Measurements from ENCODE around the gene ZNF783. TPM values are rescaled to one million over a fixed set of nuclear protein-coding genes. Genes with fewer than 3 reads are reported as not detected.
"Not testable (repeated sequence)": the region's sequence is repeated elsewhere in the genome, so short reads cannot be mapped to it uniquely, and the experiment has no call there.

Gene ZNF783
- total RNA-seq, 3 donors from 2014 or later: 9.2 to 18.2 (median 12.9) TPM

DNA sequence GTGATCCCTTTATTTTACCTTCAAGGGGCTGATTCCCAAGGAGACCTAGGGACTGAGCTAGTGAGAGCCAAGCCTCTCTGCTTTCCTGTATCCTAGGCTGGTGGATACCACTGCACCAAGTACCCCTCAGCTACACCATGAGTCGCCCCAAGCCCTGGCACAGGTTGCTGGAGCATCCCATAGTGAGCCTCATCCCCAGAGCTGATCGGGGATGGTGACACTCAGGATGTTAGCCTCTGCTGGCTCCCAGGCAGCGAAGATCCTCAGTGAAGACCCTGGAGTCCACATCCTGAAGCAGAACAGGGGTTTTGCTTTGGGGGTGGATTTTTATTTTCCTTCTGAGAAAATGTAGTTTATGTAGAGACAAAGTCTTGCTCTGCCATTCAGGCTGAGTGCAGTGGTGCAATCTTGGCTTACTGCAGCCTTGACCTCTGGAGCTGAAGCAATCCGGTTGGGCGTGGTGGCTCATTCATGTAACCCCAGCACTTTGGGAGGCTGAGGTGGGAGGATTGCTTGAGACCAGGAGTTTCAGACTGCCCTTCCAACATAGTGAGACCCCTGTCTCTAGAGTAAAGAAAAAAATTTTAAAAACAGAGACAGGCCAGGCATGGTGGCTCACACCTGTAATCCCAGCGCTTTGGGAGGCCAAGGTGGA lies 35.0 kb upstream of the ZNF783 start:
- no peaks in the 10 kb centered on the region for H3K36me3 ChIP-seq (ENCODE audit: low read depth)
- intact Hi-C loops (cut with DNase I, micrococcal nuclease): no loop called here
- no peak overlapping the region for H3K4me3 ChIP-seq
- no peaks in the 10 kb centered on the region for H3K4me1 ChIP-seq (ENCODE audit: low read depth)
- peak; percentile 32 for ATAC-seq
- H3K9me3 ChIP-seq: no peaks in the 10 kb centered on the region
- TF ChIP-seq, protein P1, sequence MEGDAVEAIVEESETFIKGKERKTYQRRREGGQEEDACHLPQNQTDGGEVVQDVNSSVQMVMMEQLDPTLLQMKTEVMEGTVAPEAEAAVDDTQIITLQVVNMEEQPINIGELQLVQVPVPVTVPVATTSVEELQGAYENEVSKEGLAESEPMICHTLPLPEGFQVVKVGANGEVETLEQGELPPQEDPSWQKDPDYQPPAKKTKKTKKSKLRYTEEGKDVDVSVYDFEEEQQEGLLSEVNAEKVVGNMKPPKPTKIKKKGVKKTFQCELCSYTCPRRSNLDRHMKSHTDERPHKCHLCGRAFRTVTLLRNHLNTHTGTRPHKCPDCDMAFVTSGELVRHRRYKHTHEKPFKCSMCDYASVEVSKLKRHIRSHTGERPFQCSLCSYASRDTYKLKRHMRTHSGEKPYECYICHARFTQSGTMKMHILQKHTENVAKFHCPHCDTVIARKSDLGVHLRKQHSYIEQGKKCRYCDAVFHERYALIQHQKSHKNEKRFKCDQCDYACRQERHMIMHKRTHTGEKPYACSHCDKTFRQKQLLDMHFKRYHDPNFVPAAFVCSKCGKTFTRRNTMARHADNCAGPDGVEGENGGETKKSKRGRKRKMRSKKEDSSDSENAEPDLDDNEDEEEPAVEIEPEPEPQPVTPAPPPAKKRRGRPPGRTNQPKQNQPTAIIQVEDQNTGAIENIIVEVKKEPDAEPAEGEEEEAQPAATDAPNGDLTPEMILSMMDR (IDR thresholded peaks at IDR 0.05): no peak
- peak in 1 of 3 donors; percentile 21 for DNase-seq

DNA sequence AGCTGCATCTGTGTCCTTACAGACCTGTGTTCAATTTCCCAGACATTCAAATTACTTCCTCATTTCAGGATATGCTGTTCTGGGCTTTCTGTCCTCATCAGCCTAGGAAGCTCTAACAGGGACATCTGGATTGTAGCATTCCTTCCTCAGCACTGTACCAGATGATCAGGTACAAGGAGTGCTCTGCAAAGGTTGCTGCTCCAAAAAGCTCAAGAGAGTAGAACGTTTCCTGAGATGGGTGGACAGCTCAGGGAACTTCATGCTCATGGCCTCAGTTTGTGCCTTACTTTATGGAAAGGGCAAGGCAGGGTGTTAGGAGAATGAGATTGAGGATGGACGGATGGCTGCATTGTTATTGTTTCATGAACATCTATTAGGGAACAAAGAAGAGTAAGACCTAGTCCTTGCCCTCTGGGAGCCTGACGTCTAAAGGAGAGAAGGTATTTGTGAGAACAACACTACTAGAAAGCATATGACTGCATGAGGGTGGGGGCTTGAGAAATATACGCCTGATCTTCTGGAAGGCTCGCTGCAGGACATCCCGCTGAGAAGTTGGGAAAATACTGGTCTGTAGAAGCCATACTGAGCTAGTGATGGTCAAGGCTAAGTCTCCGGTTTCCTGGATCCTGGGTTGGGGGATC lies 33.0 kb upstream of the ZNF783 start:
- Histone ChIP-seq H3K4me3 (no peak overlapping the region), H3K4me1 (ENCODE audit: low read depth) (no peaks in the 10 kb centered on the region), H3K9me3 (no peaks in the 10 kb centered on the region), H3K36me3 (ENCODE audit: low read depth) (no peaks in the 10 kb centered on the region)
- intact Hi-C loops (cut with DNase I, micrococcal nuclease): no loop called here
- peak; percentile 6 for ATAC-seq
- DNase-seq: no peak
- TF ChIP-seq, protein P1 (IDR thresholded peaks at IDR 0.05): no peak

DNA sequence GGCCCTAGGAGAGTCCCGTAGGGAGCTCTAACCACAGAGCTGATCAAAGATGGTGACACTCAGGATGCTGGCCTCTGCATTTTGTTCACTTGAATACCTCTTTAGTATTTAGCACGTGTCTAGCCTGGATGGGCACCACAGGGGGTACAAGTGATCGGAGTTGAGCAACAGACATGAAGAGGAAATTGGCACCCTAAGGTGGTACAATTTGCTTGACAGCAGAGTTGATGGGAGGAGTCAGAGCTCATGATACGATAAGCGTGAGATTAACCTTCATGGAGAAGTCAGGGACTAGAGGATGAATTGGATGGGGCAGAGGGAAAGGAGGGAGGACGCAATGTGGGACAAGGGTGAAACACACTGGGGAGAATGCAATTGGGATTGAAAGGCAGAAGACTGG lies 32.5 kb upstream of the ZNF783 start:
- ATAC-seq (no peak), DNase-seq (no peak)
- no peaks in the 10 kb centered on the region for H3K4me1 ChIP-seq (ENCODE audit: low read depth)
- intact Hi-C loops (cut with DNase I, micrococcal nuclease): no loop called here
- H3K4me3 ChIP-seq: no peak overlapping the region
- H3K9me3 ChIP-seq: no peaks in the 10 kb centered on the region
- H3K36me3 ChIP-seq (ENCODE audit: low read depth): no peaks in the 10 kb centered on the region
- TF ChIP-seq, protein P1 (IDR thresholded peaks at IDR 0.05): no peak

DNA sequence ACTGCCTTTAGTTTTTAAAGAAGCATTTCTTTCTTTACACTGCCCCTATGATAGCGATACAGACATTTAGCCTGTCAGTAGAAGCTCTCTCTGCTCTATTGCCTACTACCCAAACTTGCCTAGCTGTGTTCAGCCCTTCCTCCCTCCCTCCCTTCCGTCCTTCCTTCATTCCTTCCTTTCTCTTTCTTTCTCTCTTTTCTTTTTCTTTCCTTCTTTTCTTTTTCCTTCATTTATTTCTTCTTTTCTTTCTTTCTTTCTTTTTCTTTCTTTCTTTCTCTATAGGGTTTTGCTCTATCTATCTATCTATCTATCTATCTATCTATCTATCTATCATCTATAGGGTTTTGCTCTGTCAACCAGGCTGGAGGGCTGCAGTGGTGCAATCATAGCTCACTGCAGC lies 29.6 kb upstream of the ZNF783 start:
- no peaks in the 10 kb centered on the region for H3K9me3 ChIP-seq
- TF ChIP-seq, protein P1 (IDR thresholded peaks at IDR 0.05): no peak
- H3K36me3 ChIP-seq (ENCODE audit: low read depth): no peaks in the 10 kb centered on the region
- H3K4me3 ChIP-seq: no peak overlapping the region
- no peak for ATAC-seq
- DNase-seq: no peak
- H3K4me1 ChIP-seq (ENCODE audit: low read depth): no peaks in the 10 kb centered on the region
- intact Hi-C loops (cut with DNase I, micrococcal nuclease): no loop called here

DNA sequence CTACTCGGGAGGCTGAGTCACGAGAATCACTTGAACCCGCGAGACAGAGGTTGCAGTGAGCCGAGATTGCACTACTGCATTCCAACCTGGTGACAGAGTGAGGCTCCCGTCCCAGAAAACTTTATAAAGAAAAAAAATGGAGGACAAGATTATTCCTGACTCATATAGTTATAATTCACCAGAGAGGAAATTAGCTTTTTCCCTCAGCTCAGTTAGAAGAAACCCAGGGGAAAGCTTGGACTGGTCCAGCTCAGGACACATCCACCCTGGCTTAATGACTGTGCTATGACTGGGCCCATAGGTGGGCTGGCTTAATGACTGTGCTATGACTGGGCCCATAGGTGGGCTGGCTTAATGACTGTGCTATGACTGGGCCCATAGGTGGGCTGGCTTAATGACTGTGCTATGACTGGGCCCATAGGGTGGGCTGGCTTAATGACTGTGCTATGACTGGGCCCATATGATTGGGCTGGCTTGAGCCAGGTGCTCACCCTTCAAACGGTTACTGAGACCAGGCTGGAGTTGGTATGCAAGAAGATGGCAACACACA lies 28.3 kb upstream of the ZNF783 start:
- ATAC-seq; intact Hi-C loops (cut with DNase I, micrococcal nuclease); H3K4me3 ChIP-seq; H3K36me3 ChIP-seq (ENCODE audit: low read depth); H3K4me1 ChIP-seq (ENCODE audit: low read depth); H3K9me3 ChIP-seq; DNase-seq: not testable (repeated sequence)

DNA sequence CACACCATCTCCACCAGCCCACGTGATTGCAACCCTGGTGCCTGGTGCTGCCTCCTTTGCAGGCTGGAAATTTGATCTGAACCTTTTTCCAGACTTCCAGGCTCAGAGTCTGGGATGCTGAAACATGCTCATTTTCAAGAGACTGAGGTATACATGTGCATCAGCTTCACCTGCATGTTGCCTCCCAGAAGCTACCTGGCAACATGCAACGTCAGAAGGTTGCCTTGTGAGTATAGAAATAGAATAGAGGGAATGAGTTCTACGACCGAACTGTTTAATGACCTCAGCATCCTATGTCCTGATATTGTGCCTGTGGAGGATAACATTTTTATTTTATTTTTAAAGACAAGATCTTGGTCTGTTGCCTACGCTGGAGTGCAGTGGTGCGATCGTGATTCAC lies 24.5 kb upstream of the ZNF783 start:
- H3K9me3 ChIP-seq: no peaks in the 10 kb centered on the region
- DNase-seq: no peak
- intact Hi-C loops (cut with DNase I, micrococcal nuclease): no loop called here
- peaks cover 10% of the 10 kb centered on the region for H3K4me1 ChIP-seq (ENCODE audit: low read depth)
- ATAC-seq: no peak
- TF ChIP-seq, protein P1 (IDR thresholded peaks at IDR 0.05): no peak
- H3K36me3 ChIP-seq (ENCODE audit: low read depth): no peaks in the 10 kb centered on the region
- no peak overlapping the region for H3K4me3 ChIP-seq

Measured in mucosa of descending colon (tissue), 3 donors.